Measurements from ENCODE around the gene RIMS1. TPM values are rescaled to one million over a fixed set of nuclear protein-coding genes. Genes with fewer than 3 reads are reported as not detected.

Gene RIMS1
- total and polyA plus RNA-seq, 4 donors = 0.09 to 0.17 TPM; not detected in 2

DNA sequence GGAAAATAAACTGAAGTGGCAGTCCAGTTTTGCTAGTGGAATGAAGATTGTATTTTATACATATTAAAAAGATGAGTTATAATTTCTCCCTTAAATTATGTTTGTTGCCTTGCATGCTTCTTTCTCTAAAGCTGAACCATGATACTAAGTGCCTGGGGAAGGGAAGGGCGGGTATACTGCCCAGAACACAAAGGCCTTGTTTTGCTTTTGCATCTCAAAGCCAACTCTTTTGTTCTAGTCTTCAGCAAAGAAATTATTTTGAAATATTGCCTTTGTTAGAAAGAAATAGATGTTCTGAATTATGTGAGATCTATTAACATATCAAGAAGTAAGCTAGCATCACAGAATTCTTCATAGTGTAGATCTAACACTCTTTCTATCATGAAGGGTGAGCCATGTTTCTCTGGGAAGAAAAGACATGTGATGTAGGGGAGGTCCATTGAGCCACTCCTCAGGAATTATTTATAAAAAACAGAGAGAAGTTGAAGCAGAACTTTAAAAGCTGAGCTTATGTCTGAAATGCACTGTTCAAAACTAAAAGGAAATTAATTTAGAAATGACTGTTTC is 108.4 kb downstream of the RIMS1 start:
- no peaks in the 10 kb centered on the region for H3K4me1 ChIP-seq (ENCODE audit: control insufficient read depth in 4 of 4, insufficient read depth in 4 of 4, low read length in 3 of 4)
- DNase-seq (ENCODE audit: low spot score) = no peak
- no peak overlapping the region for H3K27ac ChIP-seq (ENCODE audit: low read depth in 1 of 2, low read length in 2 of 2)
- no peak overlapping the region for H3K9ac ChIP-seq (ENCODE audit: low read depth in 1 of 2, low read length in 2 of 2)
- WGBS = 57% methylated on average over 1 of the region's 1 CpG
- H3K9me3 ChIP-seq (ENCODE audit: control insufficient read depth in 4 of 4, low read length in 3 of 4) = no peaks in the 10 kb centered on the region
- H3K36me3 ChIP-seq (ENCODE audit: control insufficient read depth in 4 of 4, insufficient read depth in 3 of 4, low read depth in 1 of 4, low read length in 3 of 4) = no peaks in the 10 kb centered on the region
- TF ChIP-seq RXRA (IDR thresholded peaks at IDR 0.05) = no peak
- no peak for TF ChIP-seq FOXA2 (IDR thresholded peaks at IDR 0.05)
- no peak for TF ChIP-seq HNF4A (conservative IDR thresholded peaks at IDR 0.05)
- no peaks in the 10 kb centered on the region for H3K27me3 ChIP-seq (ENCODE audit: control insufficient read depth in 4 of 4, insufficient read depth in 4 of 4, low read length in 3 of 4)
- H3K4me3 ChIP-seq (ENCODE audit: low read depth in 1 of 3, low read length in 3 of 3) = no peak overlapping the region

DNA sequence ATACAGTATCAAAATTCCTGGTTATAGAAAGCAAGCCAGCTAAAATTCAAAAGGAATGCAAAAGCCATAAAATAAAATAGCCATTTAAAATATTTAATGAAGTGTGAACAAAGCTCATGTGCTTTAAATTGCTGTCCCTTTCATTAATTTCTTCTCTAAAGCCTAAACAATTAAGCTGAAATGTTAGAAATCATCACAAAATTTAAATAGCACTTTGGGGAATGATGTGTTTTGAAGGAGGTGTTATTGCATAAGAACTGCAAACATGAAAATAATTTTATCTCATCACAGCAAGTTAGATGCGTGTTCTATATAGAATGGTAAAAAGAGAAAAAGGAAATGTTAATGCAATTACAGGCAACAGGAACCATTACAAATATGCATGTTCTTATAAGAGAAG is 111.0 kb downstream of the RIMS1 start:
- Histone ChIP-seq H3K4me3 (ENCODE audit: low read depth in 1 of 3, low read length in 3 of 3) (no peak overlapping the region), H3K27me3 (ENCODE audit: control insufficient read depth in 4 of 4, insufficient read depth in 4 of 4, low read length in 3 of 4) (no peaks in the 10 kb centered on the region), H3K27ac (ENCODE audit: low read depth in 1 of 2, low read length in 2 of 2) (no peak overlapping the region), H3K9me3 (ENCODE audit: control insufficient read depth in 4 of 4, low read length in 3 of 4) (no peaks in the 10 kb centered on the region), H3K36me3 (ENCODE audit: control insufficient read depth in 4 of 4, insufficient read depth in 3 of 4, low read depth in 1 of 4, low read length in 3 of 4) (no peaks in the 10 kb centered on the region), H3K4me1 (ENCODE audit: control insufficient read depth in 4 of 4, insufficient read depth in 4 of 4, low read length in 3 of 4) (no peaks in the 10 kb centered on the region), H3K9ac (ENCODE audit: low read depth in 1 of 2, low read length in 2 of 2) (no peak overlapping the region)
- TF ChIP-seq REST (IDR thresholded peaks at IDR 0.05) (no peak), HNF4A (conservative IDR thresholded peaks at IDR 0.05) (no peak), YY1 (IDR thresholded peaks at IDR 0.05) (no peak), TAF1 (conservative IDR thresholded peaks at IDR 0.05) (no peak), SP1 (IDR thresholded peaks at IDR 0.05) (no peak), RXRA (IDR thresholded peaks at IDR 0.05) (no peak), ATF3 (IDR thresholded peaks at IDR 0.05) (no peak), FOXA2 (IDR thresholded peaks at IDR 0.05) (no peak), RAD21 (IDR thresholded peaks at IDR 0.05) (no peak), JUND (IDR thresholded peaks at IDR 0.05) (no peak), GABPA (IDR thresholded peaks at IDR 0.05 in 1 of 2, conservative IDR thresholded peaks at IDR 0.05 in 1 of 2) (no peak), FOXA1 (IDR thresholded peaks at IDR 0.05) (no peak), CTCF (IDR thresholded peaks at IDR 0.05; ENCODE audit: low read depth, low read length, missing input control) (no peak), HNF4G (IDR thresholded peaks at IDR 0.05) (no peak), NR2F2 (IDR thresholded peaks at IDR 0.05) (no peak), EGR1 (IDR thresholded peaks at IDR 0.05; ENCODE audit: low read depth in 2 of 2) (no peak)
- TF ChIP-seq, protein P1, sequence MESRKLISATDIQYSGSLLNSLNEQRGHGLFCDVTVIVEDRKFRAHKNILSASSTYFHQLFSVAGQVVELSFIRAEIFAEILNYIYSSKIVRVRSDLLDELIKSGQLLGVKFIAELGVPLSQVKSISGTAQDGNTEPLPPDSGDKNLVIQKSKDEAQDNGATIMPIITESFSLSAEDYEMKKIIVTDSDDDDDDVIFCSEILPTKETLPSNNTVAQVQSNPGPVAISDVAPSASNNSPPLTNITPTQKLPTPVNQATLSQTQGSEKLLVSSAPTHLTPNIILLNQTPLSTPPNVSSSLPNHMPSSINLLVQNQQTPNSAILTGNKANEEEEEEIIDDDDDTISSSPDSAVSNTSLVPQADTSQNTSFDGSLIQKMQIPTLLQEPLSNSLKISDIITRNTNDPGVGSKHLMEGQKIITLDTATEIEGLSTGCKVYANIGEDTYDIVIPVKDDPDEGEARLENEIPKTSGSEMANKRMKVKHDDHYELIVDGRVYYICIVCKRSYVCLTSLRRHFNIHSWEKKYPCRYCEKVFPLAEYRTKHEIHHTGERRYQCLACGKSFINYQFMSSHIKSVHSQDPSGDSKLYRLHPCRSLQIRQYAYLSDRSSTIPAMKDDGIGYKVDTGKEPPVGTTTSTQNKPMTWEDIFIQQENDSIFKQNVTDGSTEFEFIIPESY (IDR thresholded peaks at IDR 0.05) = no peak
- TF ChIP-seq, protein P2, sequence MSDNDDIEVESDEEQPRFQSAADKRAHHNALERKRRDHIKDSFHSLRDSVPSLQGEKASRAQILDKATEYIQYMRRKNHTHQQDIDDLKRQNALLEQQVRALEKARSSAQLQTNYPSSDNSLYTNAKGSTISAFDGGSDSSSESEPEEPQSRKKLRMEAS (IDR thresholded peaks at IDR 0.05) = no peak
- no peak for DNase-seq (ENCODE audit: low spot score)
- 85% methylated on average over 1 of the region's 1 CpG for WGBS

All from liver (tissue), 9 donors.